HG02852 (cell line): ENCODE results near the gene G3BP2.
"Not testable (repeated sequence)": the region's sequence is repeated elsewhere in the genome, so short reads cannot be mapped to it uniquely, and the experiment has no call there.

Source experiments
- ATAC-seq: cut with Tn5 transposase; IDR thresholded peaks from one replicate; pipeline ENCODE4 v1.9.1; 2021; ENCODE audit warnings: mild to moderate bottlenecking, moderate library complexity; ENCODE audit not compliant: unreplicated experiment

Gene G3BP2

DNA sequence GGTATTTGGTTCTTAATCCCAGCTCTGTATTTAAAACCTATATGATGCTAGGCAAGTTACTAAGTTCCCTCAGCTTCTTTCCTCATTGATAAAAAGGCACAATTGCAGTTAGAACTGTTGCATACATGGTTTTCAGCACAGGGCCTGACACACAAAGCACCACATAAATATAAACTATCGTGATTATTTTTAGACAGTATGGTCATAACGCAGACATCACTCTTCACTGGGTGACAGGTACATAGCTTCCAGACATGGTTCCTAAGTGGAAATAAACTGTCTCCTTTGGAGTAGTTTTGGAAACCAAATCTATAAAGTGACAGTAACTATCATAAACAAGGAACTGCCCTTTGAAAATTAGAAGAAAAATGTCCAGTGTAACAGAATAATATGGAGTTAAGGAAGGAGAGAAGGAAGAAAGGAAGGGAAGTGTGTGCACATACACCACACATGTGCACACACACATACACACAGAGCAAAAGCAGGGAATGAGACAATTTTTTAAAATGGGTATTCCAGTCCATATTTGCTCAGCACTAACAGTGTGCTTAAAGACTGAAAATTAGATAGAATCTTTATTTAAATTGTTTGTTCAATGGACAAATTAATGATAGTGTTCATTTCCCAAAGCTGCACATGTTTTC is 12.5 kb upstream of the G3BP2 start:
- no peak for ATAC-seq

DNA sequence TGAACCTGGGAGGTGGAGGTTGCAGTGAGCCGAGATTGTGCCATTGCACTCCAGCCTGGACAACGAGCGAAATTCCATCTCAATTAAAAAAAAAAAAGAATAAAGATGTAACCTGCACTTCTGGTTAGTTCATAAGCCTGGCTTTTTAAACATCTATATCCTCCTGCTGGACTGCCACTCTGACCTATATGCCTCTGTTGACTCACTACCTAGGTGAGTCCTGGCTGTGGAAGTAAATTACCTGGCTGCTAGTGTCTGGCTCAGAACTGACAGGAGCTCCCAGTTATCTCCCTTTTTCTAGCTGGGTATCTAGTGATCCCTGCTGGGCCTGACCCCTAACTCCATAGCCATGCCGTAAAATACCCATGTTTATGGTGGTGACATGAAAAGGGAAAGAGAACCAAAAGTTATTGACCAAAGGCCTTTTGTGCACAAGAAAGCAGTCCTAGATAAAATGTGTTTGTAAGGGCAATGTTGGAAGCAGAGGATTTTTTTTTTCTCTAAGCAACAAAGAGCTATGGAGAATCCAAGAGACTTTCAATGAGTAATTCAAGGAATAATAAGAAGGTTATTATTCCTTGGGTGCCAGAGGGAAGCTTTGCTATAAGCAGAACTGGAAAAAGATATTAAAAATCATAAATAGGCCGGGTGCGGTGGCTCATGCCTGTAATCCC is 10.4 kb upstream of the G3BP2 start:
- no peak for ATAC-seq

DNA sequence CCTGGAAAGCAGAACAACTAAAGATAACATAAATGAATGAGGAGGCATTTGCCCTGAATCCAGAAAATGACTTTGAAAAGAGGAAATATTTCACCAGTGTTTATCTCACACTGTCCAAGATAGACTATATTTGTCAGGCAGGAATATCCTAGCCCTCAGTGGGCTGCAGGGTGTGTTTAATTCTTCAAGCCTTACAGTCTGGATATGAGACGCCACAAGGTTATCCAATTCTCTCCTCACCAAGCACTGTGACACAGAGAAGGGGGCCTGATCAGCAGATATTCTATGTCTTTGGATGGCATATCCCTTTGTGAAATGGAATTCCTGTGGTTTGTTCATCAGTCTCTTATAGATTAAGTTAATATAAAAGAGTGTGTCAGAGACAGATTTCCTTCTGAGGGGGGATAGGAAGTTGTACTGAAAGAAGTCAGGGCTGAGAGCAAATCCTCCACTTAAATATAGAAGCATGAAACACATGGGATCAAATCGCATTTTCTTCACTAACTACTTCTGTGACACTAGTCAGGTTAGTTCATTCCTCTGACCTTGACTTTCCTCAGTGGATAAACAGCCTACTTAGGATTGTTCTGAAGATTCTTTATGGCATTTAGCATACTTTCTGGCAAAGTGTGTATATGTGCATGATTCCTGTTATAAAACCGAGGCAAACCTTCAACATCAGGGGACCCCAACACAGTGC is 6.8 kb upstream of the G3BP2 start:
- no peak for ATAC-seq

DNA sequence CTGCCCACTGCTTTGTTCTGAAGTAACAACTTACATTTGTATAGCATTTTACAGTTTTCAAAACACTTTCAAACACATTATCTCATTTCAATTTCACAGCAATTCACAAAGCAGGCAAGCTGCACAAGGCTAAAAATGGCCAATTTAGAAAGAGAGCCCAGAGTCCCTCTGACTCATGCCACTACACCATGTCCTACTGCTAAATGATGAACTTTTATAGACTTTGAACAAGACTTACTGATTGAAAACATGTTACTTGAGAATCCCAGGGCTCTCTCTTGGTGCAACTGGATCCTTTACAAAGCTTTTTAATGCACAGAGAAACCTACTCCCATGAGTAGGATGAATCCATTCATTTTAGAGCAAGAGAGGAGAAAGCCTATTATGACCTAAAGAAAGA is 5.8 kb upstream of the G3BP2 start:
- ATAC-seq, result no peak

DNA sequence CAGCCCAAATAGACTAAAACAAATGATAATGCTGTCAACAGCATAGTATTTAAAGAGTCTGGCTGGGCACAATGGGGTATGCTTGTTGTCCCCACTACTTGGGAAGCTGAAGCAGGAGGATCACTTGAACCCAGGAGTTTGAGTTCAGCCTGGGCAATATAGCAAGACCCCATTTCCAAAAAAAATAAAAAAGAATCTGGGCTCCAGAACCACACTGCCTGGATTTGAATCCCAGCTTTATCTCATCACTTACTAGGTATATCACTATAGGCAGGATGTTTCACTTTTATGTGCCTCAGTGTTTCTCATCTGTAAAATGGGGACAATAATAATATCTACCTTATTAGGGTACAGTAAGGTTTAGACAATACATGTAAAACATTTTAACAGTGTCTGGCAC is 5.3 kb upstream of the G3BP2 start:
- ATAC-seq, result no peak

DNA sequence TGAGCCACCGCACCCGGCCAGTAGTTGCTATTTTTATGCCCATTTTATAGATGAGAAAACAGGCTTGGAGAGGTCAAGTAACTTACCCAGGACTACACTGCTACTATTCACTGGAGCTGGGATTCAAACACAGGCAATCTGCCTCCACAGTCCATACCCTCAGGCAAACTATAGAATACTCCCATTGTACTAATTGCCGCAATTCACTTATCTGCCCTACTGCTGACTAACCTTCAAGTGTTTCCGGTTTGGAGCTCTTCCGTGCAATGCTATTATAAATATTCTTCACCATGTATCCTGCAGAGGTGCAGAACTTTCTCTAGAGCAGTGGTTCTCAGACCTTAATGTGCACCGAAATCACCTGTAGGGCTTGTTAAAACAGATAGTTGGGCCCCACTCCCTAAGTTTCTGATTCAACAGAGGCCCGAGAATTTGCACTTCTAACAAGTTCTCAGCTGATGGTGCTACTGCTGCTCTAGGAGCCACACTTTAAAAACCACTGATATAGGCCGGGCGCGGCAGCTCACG is 1.9 kb upstream of the G3BP2 start:
- no peak for ATAC-seq

DNA sequence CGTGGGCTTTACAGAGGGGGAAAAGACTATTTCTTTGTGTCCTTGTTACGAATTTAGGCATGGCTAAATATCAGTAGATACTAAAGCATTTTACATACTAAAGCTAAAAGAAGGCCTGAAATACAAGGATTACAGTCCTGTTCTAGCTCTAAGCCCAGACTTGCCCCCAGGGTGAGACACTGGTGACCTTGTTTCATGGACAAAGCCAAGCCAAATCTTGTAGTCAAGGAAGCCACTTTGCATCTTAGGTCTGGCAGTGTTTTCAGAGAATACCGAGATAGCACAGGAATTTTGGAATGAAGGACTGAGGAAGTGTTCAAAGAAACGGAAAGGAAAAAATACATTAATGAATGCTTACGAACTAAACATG is 733 bp upstream of the G3BP2 start:
- no peak for ATAC-seq

DNA sequence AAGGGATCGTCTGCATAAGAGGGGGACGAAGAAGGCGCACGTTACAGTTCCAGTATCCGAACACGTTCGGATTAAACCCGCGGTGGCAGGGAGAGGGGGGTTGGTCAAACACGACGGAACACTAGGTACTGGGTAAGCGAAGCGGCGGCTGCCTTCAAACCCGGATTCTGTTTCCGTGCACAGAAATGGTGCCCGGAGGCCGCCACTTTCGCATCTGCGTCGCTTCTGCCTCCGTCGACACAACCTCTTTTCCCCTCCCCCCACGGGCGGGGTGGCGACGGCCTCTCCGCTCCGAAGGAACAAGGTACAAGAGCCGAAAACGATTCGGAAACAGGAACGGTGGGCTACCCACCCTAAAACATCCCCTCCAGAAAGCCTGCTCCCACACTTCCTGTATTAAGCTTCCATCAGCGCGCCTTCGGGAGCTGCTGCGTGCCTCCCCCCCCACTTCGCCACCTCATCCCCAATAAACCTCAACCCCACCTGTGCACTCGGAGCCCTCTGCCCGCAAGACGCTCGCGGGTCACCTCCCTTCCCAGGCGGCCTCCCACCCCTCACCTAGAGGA is 667 bp downstream of the G3BP2 start:
- peak; percentile 28 for ATAC-seq

DNA sequence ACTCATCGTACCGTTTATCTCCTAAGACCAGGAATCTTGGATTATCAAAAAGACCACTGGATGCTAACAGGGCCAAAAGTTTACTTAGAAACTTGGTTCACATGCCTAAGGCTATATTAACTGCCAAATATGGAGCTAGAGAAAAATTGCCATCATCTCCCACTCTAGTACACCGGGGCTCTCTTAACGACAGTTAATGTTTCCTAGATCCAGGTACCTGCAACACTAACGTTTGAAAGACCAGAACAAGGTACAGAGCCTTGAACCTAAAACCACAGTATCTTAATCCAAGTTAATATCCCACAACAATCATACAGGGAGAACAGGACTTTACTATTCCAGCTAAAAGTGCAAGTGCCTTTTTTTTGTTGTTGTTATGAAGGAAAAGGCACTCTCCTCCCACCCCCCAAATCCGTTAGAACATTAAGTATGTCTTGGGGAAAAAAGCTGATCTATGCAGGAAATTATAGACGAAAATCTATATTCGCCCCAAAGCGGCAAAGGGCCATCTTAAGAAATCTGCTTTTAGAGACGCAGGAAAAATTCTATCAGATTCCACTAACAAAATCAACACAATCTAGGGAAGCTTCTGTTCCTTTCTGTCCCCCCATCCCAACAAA is 1.3 kb downstream of the G3BP2 start:
- no peak for ATAC-seq

DNA sequence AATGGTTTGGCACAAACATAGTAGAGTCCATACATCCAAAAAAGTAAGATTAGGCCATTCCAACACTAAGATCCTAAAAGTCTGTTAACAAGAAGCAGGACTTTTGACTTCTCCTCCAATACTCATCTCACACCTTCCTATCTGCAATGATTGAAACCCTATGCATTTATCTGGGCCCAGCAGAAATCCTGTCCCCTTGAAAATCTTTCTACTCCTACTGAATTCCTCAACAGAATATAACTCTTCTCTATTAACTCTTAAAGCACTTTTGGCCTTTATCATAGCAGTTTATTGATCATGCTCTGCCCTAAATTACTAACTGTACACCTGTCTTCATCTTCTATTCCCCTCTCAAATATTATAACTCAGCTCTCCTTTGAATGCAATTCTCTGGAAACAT is 4.6 kb downstream of the G3BP2 start:
- no peak for ATAC-seq

DNA sequence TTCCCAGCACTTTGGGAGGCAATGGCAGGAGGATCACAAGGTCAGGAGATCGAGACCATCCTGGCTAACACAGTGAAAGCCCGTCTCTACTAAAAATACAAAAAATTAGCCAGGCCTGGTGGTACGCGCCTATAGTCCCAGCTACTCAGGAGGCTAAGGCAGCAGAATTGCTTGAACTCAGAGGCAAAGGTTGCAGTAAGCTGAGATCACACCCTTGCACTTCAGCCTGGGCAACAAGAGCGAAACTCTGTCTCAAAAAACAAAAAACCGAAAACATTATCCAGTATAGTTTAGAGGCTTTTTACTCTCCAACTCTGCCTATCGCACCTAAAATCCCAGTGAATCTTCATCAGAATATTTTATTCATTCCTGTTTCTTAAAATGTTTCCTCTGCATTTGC is 5.6 kb downstream of the G3BP2 start:
- not testable (repeated sequence) for ATAC-seq

DNA sequence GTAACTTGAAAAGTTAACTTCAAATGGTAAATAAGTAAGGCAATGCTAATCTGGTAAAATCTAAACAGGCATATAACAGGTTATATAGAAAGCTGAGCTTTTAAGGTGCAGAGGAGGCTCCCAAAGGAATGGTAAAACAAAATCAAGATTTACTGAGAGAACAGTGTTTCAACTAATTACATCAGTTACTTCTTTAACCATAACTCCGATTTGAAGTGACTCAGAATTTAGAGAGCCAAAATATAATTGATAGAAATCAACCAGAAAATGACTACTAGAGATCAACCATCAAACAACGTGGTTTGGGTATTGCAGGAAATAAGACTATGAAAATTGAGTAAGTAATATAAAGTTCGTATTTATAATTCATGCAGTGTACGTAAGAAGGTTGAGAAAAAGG is 6.9 kb downstream of the G3BP2 start:
- ATAC-seq, result no peak

DNA sequence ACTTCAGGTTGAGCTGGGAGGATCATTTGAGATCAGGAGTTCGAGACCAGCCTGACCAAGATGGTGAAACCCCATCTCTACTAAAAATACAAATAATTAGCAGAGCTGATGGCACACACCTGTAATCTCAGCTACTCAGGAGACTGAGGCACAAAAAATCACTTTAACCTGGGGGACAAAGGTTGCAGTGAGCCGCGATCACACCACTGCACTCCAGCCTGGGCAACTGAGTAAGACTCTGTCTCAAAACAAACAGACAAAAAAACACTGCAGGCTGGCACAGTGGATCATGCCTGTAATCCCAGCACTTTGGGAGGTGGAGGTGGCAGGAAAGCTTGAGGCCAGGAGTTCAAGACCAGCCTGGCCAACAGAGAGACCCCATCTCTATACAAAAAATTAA is 8.6 kb downstream of the G3BP2 start:
- not testable (repeated sequence) for ATAC-seq

DNA sequence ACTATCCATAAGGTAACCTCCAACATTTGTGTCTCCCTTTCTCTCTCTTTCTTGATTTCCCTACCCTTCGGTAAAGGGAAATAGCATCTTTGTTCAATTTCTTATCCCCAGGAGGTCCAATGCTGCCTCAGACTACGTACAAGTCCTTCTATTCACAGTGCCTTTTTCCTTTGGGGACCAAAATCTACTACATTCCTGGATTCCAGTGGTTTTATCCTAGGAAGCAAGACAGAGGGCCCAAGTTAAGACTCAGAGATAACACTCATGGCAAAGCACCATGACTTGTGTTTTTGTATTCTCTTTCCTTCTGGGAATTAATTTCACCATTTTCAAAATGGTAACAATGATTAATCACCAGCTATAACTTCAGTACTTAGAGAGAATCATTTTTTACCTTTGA is 10.6 kb downstream of the G3BP2 start:
- no peak for ATAC-seq

DNA sequence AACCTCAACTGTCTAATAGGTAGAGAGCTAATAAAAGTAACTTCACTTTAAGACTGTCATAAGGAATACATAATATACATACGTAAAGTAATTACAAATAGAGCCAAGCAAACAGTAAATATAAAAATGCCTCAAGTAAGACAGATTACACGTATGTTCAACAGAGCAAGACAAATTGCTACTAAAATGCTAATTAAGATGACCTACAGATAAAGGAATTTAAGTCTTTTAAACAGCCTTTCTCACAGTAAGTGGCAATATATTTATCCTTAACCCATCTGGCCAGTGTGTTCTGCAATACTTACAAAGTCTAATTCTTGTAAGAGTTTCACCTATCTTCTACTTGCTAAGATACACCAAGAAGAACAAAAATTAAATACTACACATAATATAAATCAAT is 12.7 kb downstream of the G3BP2 start:
- no peak for ATAC-seq

DNA sequence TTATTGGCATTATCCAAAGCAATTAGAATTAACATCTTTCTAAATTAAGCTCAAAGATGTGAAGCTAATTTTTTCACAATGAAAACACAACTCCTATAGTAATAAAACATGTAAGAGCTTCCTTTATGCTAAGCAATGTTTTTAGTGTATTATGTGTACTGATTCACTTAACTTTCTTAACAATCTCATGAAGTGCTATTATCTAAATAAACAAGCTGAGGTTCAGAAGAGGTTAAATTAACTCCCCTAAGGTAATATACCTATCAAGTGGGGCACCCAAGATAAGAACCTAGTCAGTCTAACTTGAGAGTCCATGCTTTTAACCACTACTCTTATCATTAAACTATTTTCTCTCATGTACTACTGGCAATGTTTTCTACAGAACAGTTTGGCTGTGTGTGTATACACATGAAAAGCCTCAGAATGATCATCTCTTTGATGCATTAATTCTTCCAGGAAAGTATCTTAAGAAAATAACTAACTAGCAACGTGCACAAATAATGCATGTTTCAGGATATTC is 13.6 kb downstream of the G3BP2 start:
- no peak for ATAC-seq

DNA sequence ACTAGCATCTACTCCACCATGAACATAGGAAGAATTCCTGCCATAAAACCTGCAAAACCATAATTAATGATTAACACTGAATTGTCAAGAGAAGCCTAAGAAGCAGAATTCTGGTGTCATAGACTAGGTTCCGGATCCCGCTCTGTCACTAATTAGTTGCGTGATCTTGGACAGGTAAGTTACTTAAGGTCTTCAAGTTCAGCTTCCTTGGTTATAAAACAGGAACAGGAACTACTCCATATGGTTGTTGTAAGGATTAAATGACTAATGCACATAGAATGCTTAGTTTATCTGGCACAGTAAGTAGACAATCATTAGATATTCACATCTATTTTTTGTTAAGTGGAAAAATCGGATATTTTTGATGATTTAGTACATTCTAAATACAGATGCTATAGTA is 14.3 kb downstream of the G3BP2 start:
- ATAC-seq, result no peak

DNA sequence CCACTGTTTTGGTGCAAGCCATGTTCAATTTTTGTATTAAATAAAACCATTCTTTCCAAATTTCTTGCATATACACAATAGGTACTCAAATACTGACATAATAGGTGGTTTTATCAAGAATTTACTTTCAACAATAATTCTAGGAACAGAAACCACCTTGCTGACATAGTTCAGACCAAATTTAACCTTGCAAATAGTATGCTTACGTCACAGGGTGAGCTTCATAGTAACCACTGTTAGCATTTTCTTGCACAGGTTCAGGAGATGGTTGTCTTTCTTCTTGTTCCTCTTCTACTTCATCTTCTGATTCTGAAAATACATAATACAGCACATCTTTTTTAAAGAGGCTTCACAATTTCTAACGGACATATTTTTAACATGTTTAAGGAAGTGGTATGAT is 17.6 kb downstream of the G3BP2 start:
- no peak for ATAC-seq

DNA sequence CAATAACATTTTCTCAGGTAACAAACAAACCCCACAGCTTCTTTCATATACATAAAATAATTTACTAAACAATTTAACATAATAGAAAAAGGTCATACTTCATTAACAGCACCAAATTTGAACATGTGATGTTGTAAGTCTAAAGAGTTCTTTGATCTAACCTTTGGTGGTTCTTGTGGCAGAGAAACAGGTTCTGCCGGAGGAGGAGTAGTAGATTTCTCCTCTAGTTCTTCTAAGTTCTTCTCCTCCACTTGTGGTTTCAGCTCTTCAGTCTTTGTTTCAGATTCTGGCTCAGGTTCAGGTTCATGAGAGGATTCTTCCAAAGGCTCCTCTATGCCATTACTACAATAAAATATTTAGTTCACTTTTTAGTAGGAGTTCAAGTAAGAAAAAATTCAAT is 18.3 kb downstream of the G3BP2 start:
- ATAC-seq, result no peak

DNA sequence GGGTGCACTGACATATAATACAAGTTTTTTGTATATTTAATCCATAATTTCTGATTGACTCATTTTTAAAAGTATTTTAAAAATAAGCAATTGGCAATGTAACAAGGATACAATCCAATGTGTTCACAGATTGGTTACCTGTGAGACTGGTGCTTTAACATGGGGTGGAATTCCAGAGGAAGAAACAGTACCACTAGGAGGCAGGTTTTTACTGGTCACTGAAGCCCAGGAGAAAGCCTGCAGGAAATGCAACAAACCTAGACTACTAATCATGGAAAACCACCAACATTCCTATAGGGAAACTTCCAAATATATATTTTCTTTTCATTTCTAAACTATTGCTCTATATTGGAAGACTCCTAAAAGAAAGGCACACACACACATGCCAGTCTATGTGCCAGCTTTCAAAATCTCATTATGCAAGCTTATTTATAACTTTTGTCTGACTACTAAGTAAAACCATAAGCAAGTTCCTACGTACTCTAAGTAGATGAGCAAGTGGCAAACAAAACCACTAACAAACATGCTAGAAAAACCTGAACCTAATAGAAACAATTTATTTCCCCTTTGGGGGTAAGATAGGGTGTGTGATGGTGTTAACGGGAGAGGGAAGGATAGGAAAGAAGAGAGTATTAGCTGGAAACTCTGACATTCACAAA is 19.2 kb downstream of the G3BP2 start:
- ATAC-seq, result no peak

DNA sequence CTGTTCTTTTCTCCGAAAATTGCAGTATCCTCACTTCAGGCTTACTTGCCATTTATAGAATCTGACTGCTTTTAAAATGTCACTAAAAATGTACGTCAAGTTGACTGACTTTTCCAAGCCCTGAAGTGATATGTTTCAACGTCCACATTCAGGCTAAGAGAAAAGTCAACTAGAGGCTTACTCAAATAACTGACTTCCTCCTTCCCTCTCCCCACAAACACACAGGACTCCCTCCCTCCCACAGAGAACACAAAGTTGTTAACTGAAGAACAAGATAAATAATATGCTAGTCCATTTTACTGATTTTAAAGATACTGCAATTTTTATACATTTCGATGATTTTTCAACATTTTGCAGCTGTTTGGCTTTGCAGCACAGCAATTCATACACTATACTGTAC is 29.1 kb downstream of the G3BP2 start:
- ATAC-seq, result no peak
